Kidney epithelial cell (primary cell): ENCODE measurements around the gene SPINK9. TPM values are rescaled to one million over a fixed set of nuclear protein-coding genes. Genes with fewer than 3 reads are reported as not detected.
A peak's percentile ranks its signal among the peaks of the same experiment; 100 is the strongest.

Experiments
- DNase-seq: peaks from one replicate; pipeline ENCODE4 v3.0.0-alpha.2; 2010; ENCODE audit warnings: low read depth
- H3K27me3 ChIP-seq: 2 replicates; pipeline ENCODE4 v1.6.0; 2011; ENCODE audit warnings: low read length; ENCODE audit not compliant: control insufficient read depth, insufficient read depth
- H3K36me3 ChIP-seq: 2 replicates; pipeline ENCODE4 v1.5.1; 2011; ENCODE audit warnings: low read length; ENCODE audit not compliant: control insufficient read depth, insufficient read depth
- H3K4me3 ChIP-seq: 2 replicates; pipeline ENCODE4 v1.5.1; 2011; ENCODE audit warnings: low read depth, mild to moderate bottlenecking, control low read depth, low read length
- CTCF ChIP-seq: IDR thresholded peaks from 2 replicates; pipeline ENCODE4 v1.5.1; 2011; ENCODE audit warnings: mild to moderate bottlenecking, moderate library complexity, low read length, control low read depth, inconsistent platforms; ENCODE audit not compliant: insufficient read depth, poor library complexity, severe bottlenecking
- total RNA-seq: library from RNA; depleted of rRNA; stranded (reverse); fragments of >200 nt; gene quantifications from 2 replicates; pipeline ENCODE4 v1.2.3, GENCODE V29; 2015

Gene SPINK9, protein sequence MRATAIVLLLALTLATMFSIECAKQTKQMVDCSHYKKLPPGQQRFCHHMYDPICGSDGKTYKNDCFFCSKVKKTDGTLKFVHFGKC
- total RNA-seq: not detected in 2 replicates

- Histone ChIP-seq H3K36me3 (no peaks in the 10 kb centered on the region), H3K4me3 (no peak within 1 kb of the TSS), H3K27me3 (no peaks in the 10 kb centered on the region)
- no peak for TF ChIP-seq CTCF
- no peak for DNase-seq
Measured at GRCh38 chr5:148335259-148335658, at the start of gene SPINK9. TSS of gene SPINK9 (plus strand) at chr5:148335559. CDS start at chr5:148335614, 55 bp downstream.

GRCh38 chr5:148290271-148291195 is 44.8 kb upstream of the SPINK9 start:
- no peak for DNase-seq
- no peak overlapping the region for H3K4me3 ChIP-seq
- no peaks in the 10 kb centered on the region for H3K27me3 ChIP-seq
- TF ChIP-seq CTCF: peak; percentile 44
- H3K36me3 ChIP-seq: no peaks in the 10 kb centered on the region

GRCh38 chr5:148297731-148298130 is 37.6 kb upstream of the SPINK9 start:
- no peak for TF ChIP-seq CTCF
- H3K27me3 ChIP-seq: no peaks in the 10 kb centered on the region
- no peak overlapping the region for H3K4me3 ChIP-seq
- H3K36me3 ChIP-seq: no peaks in the 10 kb centered on the region
- DNase-seq: no peak

DNA sequence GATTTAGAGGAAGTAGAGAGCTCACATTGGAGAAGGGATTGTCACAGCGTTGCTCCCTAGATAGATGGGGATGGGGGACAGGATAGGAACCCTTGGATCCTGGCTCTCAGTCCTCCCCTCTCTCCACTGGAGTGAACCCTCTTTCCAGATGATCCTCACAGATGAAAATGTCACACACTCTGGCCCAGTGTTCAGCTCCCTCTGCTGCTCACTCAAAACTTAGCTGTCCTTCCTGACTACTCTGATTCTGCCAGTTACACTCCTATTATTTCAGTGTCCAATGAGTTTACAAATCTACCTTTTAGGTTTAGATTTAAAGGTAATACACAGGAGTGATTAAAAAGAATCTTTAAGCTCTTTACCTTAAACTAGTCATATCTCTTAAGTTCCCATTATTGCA is 28.9 kb upstream of the SPINK9 start:
- DNase-seq: no peak
- Histone ChIP-seq H3K36me3 (no peaks in the 10 kb centered on the region), H3K27me3 (no peaks in the 10 kb centered on the region), H3K4me3 (no peak overlapping the region)
- TF ChIP-seq CTCF: no peak

DNA sequence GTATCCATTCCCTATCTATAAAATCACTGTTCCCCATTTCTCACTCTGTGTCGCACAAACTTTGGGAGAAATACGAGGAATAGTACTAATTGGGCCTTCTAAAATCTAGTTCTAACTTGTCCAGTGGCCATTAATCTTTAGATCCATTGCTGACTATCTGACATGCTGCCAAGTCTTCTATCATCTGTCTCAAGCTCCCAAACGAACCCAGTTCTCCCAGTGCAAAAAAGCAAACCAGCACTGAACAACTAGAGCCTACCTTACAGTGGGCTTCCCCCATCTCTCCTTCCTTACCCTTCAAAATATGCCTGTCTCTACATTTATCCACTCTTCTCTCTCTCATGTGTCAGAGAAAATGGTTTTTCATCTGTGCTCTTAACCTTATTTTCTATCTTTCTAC is 26.3 kb upstream of the SPINK9 start:
- no peak for DNase-seq
- no peak overlapping the region for H3K4me3 ChIP-seq
- no peaks in the 10 kb centered on the region for H3K36me3 ChIP-seq
- no peaks in the 10 kb centered on the region for H3K27me3 ChIP-seq
- TF ChIP-seq CTCF: no peak

DNA sequence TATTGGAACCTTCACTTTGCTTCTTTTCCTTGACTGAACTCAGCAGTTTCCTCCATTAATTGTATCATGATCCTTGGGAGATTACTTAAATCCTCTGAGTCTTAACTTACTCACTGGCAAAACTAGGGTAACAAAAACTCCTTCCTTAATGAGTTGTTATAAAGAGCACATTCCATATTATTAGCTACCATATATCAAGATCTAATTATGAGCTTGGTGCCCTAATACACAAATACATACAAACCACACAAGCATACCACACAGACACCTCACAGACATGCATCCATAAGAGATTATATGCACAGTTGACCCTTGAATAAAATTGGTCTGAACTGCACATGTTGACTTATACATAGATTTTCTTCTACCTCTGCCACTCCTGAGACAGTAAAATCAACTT is 25.6 kb upstream of the SPINK9 start:
- H3K36me3 ChIP-seq: no peaks in the 10 kb centered on the region
- no peaks in the 10 kb centered on the region for H3K27me3 ChIP-seq
- DNase-seq: no peak
- no peak for TF ChIP-seq CTCF
- no peak overlapping the region for H3K4me3 ChIP-seq
